Trophoblast cell (in vitro differentiated cells and primary cell): ENCODE results near the gene DUSP8.

Experiments used
- DNase-seq, 2 donors: peaks; one replicate each; pipeline ENCODE4 v3.0.0-alpha.2; 2016
- H2AFZ ChIP-seq: 2 replicates; pipeline ENCODE4 v1.6.1; 2013; ENCODE audit warnings: low read length, moderate library complexity, mild to moderate bottlenecking; ENCODE audit not compliant: insufficient read depth, poor library complexity
- H2AK5ac ChIP-seq: 2 replicates; pipeline ENCODE4 v1.6.1; 2013; ENCODE audit warnings: mild to moderate bottlenecking, low read length
- H2BK120ac ChIP-seq: 2 replicates; pipeline ENCODE4 v1.6.1; 2013; ENCODE audit warnings: low read length, mild to moderate bottlenecking, moderate library complexity; ENCODE audit not compliant: insufficient read depth, poor library complexity
- H2BK12ac ChIP-seq: 2 replicates; pipeline ENCODE4 v1.6.1; 2013; ENCODE audit warnings: mild to moderate bottlenecking, low read length, moderate library complexity
- H2BK5ac ChIP-seq: 2 replicates; pipeline ENCODE4 v1.6.1; 2013; ENCODE audit warnings: low read length, low read depth, moderate library complexity, mild to moderate bottlenecking; ENCODE audit not compliant: poor library complexity
- H3K14ac ChIP-seq: 2 replicates; pipeline ENCODE4 v1.6.1; 2013; ENCODE audit warnings: mild to moderate bottlenecking, low read length
- H3K18ac ChIP-seq: 2 replicates; pipeline ENCODE4 v1.6.1; 2013; ENCODE audit warnings: mild to moderate bottlenecking, low read length
- H3K23ac ChIP-seq: 2 replicates; pipeline ENCODE4 v1.6.1; 2013; ENCODE audit warnings: low read length
- H3K27ac ChIP-seq: 2 replicates; pipeline ENCODE4 v1.5.1; 2013; ENCODE audit warnings: low read depth, mild to moderate bottlenecking, inconsistent platforms, low read length, moderate library complexity
- H3K27me3 ChIP-seq: 2 replicates; pipeline ENCODE4 v1.6.1; 2013; ENCODE audit warnings: inconsistent platforms, mild to moderate bottlenecking, low read length, moderate library complexity; ENCODE audit not compliant: insufficient read depth
- H3K36me3 ChIP-seq, 2 experiments: 1 replicate in 1 of 2; 2 replicates in 1 of 2; pipeline ENCODE4 v1.6.1; 2013; ENCODE audit warnings: low read length in 2 of 2, mild to moderate bottlenecking in 2 of 2, moderate library complexity in 1 of 2; ENCODE audit not compliant: insufficient read depth in 2 of 2, control insufficient read depth in 1 of 2
- H3K4ac ChIP-seq: 2 replicates; pipeline ENCODE4 v1.6.1; 2013; ENCODE audit warnings: low read depth, mild to moderate bottlenecking, low read length, moderate library complexity
- H3K4me1 ChIP-seq, 2 experiments: 1 replicate in 1 of 2; 2 replicates in 1 of 2; pipeline ENCODE4 v1.6.1; 2013; ENCODE audit warnings: low read length in 2 of 2, mild to moderate bottlenecking in 2 of 2, moderate library complexity in 1 of 2; ENCODE audit not compliant: insufficient read depth in 2 of 2, control insufficient read depth in 1 of 2
- H3K4me2 ChIP-seq: 2 replicates; pipeline ENCODE4 v1.6.1; 2013; ENCODE audit warnings: inconsistent platforms, mild to moderate bottlenecking, low read length, moderate library complexity
- H3K4me3 ChIP-seq: 2 replicates; pipeline ENCODE4 v1.5.1; 2013; ENCODE audit warnings: mild to moderate bottlenecking, low read depth, low read length, inconsistent platforms
- H3K79me1 ChIP-seq: one replicate; pipeline ENCODE4 v1.6.1; 2013; ENCODE audit warnings: low read length
- H3K79me2 ChIP-seq: 2 replicates; pipeline ENCODE4 v1.6.1; 2013; ENCODE audit warnings: low read length, mild to moderate bottlenecking; ENCODE audit not compliant: control insufficient read depth, insufficient read depth, poor library complexity
- H3K9ac ChIP-seq: 2 replicates; pipeline ENCODE4 v1.6.1; 2013; ENCODE audit warnings: mild to moderate bottlenecking, low read length
- H3K9me3 ChIP-seq: 2 replicates; pipeline ENCODE4 v1.6.1; 2013; ENCODE audit warnings: low read depth, mild to moderate bottlenecking, control low read depth, inconsistent platforms, low read length; ENCODE audit not compliant: insufficient read depth
- H4K12ac ChIP-seq: 2 replicates; pipeline ENCODE4 v1.6.1; 2013; ENCODE audit warnings: low read depth, mild to moderate bottlenecking, low read length, moderate library complexity
- H4K8ac ChIP-seq: 2 replicates; pipeline ENCODE4 v1.6.1; 2013; ENCODE audit warnings: low read depth, mild to moderate bottlenecking, low read length, moderate library complexity
- H4K91ac ChIP-seq: one replicate; pipeline ENCODE4 v1.6.1; 2013; ENCODE audit warnings: low read depth, mild to moderate bottlenecking, low read length, moderate library complexity
- WGBS: extraction: QIAGEN DNeasy Blood & Tissue Kit; methylation state at CpG from one replicate; pipeline ENCODE4 v1.1.7; 2013; ENCODE audit warnings: missing lambda C conversion rate; ENCODE audit not compliant: insufficient read length, insufficient coverage; ENCODE audit errors: extremely low coverage; 5-methylcytosine and 5-hydroxymethylcytosine counted together

The DUSP8 gene

DNA sequence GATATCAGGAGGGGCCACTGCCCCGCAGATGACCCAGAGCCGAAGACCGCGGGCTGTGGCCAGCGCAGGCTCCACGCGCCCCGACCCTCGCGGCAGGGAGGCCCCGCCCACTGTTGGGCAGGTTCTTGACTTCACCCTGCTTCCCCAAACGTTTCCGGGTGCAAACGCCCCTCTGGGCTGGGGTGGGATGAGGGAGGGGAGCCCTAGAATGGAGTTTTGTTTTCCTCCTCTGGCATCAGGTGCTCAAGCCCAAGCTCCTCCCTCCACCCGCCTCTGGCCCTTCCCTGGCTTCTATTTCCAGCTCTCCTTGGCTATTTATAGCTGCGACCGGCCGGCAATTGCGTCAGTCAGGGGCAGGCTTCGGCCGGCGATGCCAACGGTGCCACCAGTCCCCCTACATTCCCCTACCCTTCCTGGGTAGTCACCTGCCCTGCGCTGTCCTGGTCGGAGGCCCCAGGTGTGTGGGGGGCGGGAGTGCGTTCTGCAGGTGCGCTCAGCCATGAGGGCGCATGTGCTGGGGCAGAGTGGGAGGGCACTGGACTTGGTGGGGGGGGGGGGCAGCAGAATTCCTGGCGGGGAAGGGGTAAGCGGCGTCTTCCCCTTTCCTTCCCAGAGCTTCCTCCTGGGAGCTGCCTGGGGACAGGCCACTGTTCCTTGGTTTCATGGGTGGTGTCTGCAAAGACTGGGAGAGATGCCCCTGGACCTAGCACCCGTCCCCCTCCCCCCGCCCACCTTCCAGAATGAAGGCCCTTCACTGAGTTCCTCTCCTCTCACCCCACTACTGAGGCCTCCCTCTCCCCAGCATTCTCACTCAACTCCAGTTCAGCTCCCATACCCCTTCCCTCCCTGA, 23.6 kb downstream of the DUSP8 start:
- Histone ChIP-seq H3K79me1 (no peaks in the 10 kb centered on the region), H4K91ac (no peak overlapping the region), H3K27ac (no peak overlapping the region), H2BK5ac (no peak overlapping the region), H3K18ac (no peak overlapping the region), H3K4me3 (no peak overlapping the region), H2BK120ac (no peak overlapping the region), H3K4me2 (peak overlapping the region; percentile 23), H2BK12ac (no peak overlapping the region), H3K79me2 (no peaks in the 10 kb centered on the region), H2AK5ac (no peak overlapping the region), H3K9me3 (peaks cover 10% of the 10 kb centered on the region), H4K8ac (no peak overlapping the region), H3K27me3 (peaks cover 41% of the 10 kb centered on the region), H3K4me1 (peaks cover 6 to 12% of the 10 kb centered on the region in 2 experiments), H3K9ac (no peak overlapping the region), H3K23ac (no peak overlapping the region), H4K12ac (no peak overlapping the region), H3K36me3 (no peaks in the 10 kb centered on the region), H3K4ac (no peak overlapping the region), H2AFZ (no peak overlapping the region), H3K14ac (no peak overlapping the region)
- peak in 1 of 2 donors; percentile 36 for DNase-seq
- WGBS = no CpG with 5 or more reads among the region's 34 CpGs

DNA sequence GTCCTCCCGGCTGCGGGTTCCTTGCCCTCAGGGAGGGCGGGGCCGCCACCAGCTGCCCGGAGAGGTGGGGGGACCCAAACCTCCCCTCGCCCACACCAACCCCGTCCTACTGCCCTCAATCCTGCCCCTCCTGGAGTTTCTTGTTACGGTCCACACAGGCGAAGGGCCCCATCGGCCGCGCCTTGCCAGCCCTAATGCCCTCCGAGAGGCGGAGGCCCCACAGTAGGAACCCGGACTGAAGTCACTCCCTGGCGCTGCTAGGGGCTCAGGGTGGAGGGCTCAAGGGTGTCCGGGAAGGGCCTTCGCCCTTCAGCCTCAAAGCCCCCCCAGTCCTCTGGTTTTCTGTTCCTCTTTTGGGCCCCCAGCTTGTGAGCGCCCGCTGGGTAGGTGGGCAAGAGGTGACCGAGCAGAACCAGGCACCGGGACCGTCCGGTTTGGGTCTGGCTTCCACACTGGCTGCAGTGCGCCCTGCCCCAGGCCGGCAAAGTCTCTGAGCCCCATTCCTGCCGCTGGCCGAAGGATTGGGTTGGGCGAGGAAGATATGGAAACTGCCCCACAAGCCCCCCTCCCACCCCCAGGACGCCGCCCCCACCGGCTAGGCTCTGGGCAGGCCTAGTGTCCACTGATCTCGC, 24.5 kb downstream of the DUSP8 start:
- Histone ChIP-seq H3K23ac (no peak overlapping the region), H2BK5ac (no peak overlapping the region), H3K4me1 (peaks cover 6 to 12% of the 10 kb centered on the region in 2 experiments), H3K36me3 (no peaks in the 10 kb centered on the region), H3K14ac (no peak overlapping the region), H4K8ac (no peak overlapping the region), H2AFZ (no peak overlapping the region), H2BK120ac (no peak overlapping the region), H3K9ac (no peak overlapping the region), H3K4me3 (no peak overlapping the region), H3K4ac (no peak overlapping the region), H2AK5ac (no peak overlapping the region), H2BK12ac (no peak overlapping the region), H3K79me2 (no peaks in the 10 kb centered on the region), H3K27me3 (peaks cover 41% of the 10 kb centered on the region), H3K4me2 (no peak overlapping the region), H3K18ac (no peak overlapping the region), H4K91ac (no peak overlapping the region), H4K12ac (no peak overlapping the region), H3K9me3 (peaks cover 10% of the 10 kb centered on the region), H3K79me1 (no peaks in the 10 kb centered on the region), H3K27ac (no peak overlapping the region)
- WGBS = no CpG with 5 or more reads among the region's 33 CpGs
- no peak for DNase-seq

DNA sequence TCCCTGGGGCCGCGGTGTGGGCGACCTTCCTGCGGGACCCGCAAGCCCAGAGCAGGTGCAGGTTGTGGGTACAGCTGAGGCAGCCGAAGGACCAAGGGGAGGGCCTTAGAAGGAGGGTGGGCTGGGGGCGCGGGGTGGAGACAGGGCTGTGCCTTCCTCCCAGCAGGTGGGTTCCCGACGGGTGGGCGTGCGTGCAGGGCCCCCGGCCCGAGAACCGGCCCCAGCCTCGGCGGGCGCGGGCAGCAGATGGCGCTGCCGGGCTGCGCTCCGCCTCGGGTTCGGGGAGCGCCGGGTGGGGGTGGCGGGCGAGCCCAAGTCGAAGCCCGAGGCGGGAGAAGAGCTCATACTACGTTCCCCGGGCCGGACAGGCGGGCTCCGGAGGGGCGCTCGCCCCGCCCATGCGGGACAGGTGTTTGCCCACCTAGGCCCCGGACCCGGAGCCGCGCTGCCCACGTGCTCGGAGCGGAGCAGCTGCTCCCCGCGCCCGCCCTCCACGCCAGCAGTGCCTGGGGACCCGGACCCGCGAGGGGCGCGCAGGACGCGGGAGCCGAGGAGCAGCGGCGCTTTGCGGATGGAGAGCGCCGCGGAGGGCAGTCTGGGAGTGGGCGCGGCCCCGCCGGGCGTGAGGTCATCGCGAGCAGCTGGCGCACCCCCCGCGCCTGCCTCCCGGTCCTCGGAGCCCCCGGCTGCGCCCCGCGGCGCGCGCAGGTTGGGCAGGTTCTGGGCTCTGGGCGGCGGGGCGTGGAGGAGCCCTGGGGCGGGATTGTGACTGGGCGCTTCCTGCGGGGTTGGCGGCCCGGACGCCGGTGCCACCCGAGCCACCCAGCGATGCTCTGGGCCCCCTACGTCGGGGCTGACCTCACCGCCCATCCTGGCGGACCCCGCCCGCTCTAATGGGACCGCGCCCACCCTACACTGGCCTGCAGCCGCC, 25.3 kb downstream of the DUSP8 start:
- no peaks in the 10 kb centered on the region for H3K36me3 ChIP-seq
- H4K12ac ChIP-seq = no peak overlapping the region
- H2AFZ ChIP-seq = no peak overlapping the region
- H4K8ac ChIP-seq = peak overlapping the region; percentile 10
- H3K79me2 ChIP-seq = no peaks in the 10 kb centered on the region
- H3K4me2 ChIP-seq = peak overlapping the region; percentile 77
- no peak overlapping the region for H3K23ac ChIP-seq
- H2BK120ac ChIP-seq = no peak overlapping the region
- H3K9ac ChIP-seq = no peak overlapping the region
- H3K4ac ChIP-seq = no peak overlapping the region
- H2BK12ac ChIP-seq = no peak overlapping the region
- H4K91ac ChIP-seq = no peak overlapping the region
- no peak overlapping the region for H3K4me3 ChIP-seq
- H3K79me1 ChIP-seq = no peaks in the 10 kb centered on the region
- H3K27me3 ChIP-seq = peaks cover 41% of the 10 kb centered on the region
- no peak overlapping the region for H3K14ac ChIP-seq
- no peak for DNase-seq
- H2BK5ac ChIP-seq = no peak overlapping the region
- H3K4me1 ChIP-seq = peaks cover 6 to 12% of the 10 kb centered on the region in 2 experiments
- H3K9me3 ChIP-seq = peaks cover 10% of the 10 kb centered on the region
- WGBS = no CpG with 5 or more reads among the region's 106 CpGs
- no peak overlapping the region for H3K27ac ChIP-seq
- H2AK5ac ChIP-seq = no peak overlapping the region
- no peak overlapping the region for H3K18ac ChIP-seq

DNA sequence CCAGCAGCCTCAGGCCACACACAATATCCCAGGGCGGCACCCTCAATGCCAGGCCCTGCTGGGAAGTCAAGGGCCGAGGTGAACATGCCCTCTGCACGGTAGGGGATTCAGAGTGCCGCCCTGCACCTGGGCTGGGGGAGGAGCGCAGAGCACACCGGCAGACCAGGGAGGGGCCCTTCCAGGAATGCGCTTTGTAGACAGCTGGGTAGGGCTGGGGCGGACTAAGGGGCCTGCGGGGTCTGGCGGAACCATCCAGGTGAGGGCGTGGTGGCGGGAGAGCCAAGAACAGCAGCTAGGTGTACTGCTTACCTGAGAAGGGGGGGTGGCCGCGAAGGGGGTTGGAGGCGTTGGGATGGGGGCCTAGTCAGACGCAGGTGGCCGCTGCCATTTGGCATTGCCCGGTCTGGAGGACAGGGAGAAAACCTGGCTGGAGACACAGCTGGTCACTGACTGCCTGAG, 26.0 kb downstream of the DUSP8 start:
- no peak overlapping the region for H3K4me3 ChIP-seq
- no peak overlapping the region for H3K23ac ChIP-seq
- no peak overlapping the region for H2BK5ac ChIP-seq
- H3K79me2 ChIP-seq = no peaks in the 10 kb centered on the region
- DNase-seq = no peak
- no peak overlapping the region for H2AFZ ChIP-seq
- no peak overlapping the region for H3K14ac ChIP-seq
- H3K27ac ChIP-seq = no peak overlapping the region
- H4K91ac ChIP-seq = no peak overlapping the region
- no peaks in the 10 kb centered on the region for H3K36me3 ChIP-seq
- H4K8ac ChIP-seq = no peak overlapping the region
- H3K4me2 ChIP-seq = peak overlapping the region; percentile 77
- whole genome bisulfite sequencing = no CpG with 5 or more reads among the region's 18 CpGs
- H3K18ac ChIP-seq = no peak overlapping the region
- H3K4ac ChIP-seq = no peak overlapping the region
- H3K9me3 ChIP-seq = peaks cover 10% of the 10 kb centered on the region
- H2AK5ac ChIP-seq = no peak overlapping the region
- no peak overlapping the region for H3K9ac ChIP-seq
- no peak overlapping the region for H2BK12ac ChIP-seq
- H4K12ac ChIP-seq = no peak overlapping the region
- H3K4me1 ChIP-seq = peaks cover 6 to 12% of the 10 kb centered on the region in 2 experiments
- H2BK120ac ChIP-seq = no peak overlapping the region
- H3K79me1 ChIP-seq = no peaks in the 10 kb centered on the region
- H3K27me3 ChIP-seq = peaks cover 41% of the 10 kb centered on the region
